ENCODE results near the gene CHM.
"Not testable (repeated sequence)": the region's sequence is repeated elsewhere in the genome, so short reads cannot be mapped to it uniquely, and the experiment has no call there.

CHM gene, protein sequence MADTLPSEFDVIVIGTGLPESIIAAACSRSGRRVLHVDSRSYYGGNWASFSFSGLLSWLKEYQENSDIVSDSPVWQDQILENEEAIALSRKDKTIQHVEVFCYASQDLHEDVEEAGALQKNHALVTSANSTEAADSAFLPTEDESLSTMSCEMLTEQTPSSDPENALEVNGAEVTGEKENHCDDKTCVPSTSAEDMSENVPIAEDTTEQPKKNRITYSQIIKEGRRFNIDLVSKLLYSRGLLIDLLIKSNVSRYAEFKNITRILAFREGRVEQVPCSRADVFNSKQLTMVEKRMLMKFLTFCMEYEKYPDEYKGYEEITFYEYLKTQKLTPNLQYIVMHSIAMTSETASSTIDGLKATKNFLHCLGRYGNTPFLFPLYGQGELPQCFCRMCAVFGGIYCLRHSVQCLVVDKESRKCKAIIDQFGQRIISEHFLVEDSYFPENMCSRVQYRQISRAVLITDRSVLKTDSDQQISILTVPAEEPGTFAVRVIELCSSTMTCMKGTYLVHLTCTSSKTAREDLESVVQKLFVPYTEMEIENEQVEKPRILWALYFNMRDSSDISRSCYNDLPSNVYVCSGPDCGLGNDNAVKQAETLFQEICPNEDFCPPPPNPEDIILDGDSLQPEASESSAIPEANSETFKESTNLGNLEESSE

DNA sequence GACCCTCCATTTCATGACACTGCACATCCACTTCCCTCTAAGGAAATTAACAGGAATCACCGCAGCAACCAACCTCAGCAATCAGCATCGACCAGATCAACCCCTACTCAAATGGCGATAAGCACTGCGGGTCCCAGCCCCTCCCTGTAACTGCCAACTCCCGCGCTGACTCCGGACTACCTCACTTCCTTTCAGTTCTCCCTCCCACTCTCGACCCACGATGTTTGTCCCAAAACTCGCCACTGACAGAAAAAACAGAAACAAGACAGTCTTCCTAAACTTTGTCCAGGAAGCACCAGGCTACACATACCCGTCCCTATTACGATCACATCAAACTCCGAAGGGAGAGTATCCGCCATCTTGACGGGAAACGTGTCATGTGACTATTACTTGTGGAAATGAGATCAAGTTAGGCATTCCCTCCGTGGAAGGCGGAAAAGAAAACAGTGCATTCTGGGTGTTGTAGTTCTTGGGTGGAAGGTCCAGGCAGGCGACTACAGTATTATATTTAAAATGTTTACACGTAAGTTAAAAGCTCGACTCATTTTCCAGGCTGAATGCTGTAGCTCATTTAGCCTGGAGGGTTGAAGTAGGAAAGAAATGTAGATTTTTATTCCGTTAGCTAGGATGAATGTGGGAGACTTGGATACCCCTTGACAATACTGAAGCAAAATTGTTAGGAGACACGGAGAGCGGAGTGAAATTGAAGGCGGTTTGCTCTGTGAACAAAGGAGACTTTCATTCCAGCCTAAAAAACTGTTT, at the start of gene CHM:
Gene CHM (minus strand): TSS at position 385 of the 762 bp plus-strand sequence. CDS start 26 bp downstream, at position 359.
- DNase-seq (peak; percentile 43), ATAC-seq (peak; percentile 95)

DNA sequence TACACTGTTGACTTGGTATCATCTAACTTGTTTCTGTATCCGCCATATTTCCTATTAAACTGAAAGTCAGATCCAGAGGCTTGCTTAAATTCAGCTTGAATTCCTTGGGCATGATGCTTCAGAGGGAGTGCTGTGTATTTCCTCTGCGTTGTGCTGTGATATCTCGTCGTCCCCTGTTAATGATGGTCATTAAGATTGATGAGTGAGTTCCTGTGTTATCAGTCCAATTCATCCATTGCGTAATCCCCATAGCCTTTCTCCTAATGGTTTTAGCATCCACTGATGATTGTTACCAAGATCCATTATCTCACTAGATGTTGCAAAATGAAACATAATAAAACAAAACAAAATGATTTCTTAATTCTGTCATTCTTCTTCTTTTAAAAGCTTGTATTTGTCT, 31.3 kb upstream of the CHM start:
- no peak for ATAC-seq
- no peak for DNase-seq

DNA sequence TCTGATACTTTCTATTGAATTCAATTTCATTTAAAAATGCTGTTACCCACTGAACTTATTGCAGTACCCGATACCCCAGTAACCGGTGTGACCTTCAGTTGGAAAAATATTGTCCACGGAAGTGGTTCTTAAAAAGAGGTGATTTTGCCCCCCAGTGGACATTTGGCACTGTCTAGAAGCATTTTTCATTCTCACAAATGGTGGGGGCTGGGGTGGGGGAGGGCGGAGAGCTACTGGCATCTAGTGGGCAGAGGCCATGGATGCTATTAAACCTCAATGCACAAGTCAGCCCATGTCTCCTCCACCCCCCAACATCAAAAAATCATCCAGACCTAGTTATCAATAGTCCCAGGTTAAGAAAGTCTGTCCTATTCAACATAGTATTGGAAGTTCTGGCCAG, 19.6 kb upstream of the CHM start:
- ATAC-seq: no peak

DNA sequence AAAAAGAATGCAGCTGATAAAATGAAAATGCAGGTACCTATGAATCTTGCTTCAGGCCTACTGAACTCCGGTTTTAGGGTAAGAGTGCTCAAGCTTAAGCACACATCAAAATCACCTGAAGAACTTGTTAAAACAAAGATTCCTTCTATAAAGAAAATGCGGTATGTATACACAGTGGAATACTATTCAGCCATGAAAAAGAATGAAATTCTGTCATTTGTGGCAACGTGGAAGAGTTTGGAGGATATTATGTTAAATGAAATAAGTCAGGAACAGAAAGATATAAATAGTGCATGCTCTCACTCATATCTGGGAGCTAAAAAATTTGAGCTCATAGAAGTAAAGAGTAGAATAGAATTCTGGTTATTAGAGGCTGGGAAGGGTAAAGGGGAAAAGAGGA, 14.0 kb upstream of the CHM start:
- no peak for DNase-seq
- ATAC-seq: no peak

More for the DNA sequence above, 19.6 kb upstream of the CHM start:
- DNase-seq: no peak

DNA sequence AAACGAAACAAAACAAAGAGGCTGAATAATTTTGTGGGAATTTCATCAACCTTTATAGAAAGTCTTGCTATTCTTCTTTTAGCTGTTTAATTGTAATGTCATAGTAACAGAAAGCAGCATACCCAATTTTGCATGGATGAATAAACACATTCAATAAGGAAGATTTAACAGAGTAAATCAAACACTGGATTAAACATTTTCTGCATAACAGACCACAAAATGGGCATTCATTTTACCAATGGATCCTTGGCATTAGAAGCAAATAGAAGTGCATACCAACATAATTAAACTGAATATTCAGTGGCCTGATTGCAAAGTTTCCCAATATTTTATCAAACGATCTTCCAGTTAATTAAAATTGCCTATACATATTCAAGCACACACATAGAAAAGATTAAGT, 4.4 kb upstream of the CHM start:
- ATAC-seq (no peak), DNase-seq (no peak)

DNA sequence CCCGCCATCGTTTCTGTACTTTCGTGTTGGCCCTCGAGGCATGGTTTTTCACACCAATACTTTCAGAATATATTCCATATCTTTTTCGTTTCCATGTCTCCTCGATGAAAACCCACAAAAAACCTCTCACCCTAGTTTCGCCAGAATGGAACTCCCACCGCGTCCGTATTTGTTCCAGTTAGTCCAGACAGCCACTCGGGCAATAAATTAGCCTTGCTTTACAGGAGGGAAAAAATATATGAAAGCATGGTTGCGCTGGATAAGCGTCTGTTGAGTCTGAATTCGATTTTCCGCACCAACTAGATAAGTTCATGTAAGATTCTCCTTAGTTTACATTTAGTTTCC, 550 bp upstream of the CHM start:
- ATAC-seq: no peak
- DNase-seq: no peak

DNA sequence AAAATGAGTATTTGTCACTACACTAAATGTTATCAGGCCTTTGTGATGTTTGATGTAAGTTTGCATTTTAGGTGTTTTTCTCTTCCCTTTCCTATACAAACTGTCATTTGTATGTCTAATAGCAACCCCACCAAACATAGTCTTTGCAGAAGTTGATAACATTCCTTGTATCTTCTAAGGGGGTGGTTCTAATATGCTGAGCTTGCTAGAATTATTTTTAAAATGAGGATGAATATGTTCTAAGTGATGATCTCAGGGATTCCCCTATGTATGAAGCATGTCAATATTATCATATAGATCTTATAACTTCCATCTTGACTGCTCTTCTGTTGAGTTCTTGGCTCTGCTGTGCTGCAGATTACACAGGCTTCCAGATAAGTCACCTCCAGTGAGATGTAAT, 3.1 kb downstream of the CHM start:
- DNase-seq: no peak
- no peak for ATAC-seq

DNA sequence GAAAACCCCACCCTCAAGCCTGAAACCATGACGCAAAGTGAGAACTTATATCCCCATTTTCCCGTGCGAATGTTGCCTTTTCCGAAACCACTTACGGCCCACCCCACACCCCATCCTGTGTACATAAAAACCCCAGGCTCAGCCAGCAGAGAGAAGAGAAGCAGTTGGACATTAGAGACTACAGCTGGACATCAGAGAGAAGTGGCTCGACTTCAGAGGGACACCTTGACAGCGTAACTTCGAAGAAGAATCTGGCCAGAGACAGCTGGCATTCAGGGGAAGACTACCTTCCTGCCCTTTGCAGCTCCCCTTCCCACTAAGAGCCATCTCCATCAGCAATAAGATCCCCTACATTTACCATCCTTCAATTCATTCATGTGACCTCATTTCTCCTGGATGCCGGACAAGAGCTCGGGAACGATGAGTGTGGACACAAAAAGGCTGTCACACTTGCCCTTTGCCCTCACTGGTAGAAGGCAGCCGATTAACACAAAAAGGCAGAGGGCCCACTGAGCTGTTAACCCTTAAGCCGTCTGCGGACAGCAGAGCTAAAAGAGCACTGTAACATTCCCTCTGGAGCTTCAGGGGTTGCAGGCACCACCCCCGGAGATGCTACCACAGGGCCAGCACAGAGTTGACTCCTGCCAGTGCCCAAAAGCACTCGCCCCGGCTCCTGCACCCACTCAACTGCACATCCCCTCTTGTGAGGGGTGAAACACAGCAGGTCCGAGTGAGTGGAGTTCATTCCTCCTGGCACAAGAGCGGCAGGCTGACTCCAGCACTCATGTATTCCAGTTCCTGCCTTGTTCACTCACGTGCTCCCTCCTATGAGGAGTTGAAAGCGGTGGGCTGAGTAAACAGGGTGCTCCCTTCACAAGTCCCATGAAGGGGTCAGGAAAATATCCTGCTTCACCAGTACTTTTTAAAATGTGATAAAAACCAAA, 7.5 kb downstream of the CHM start:
- no peak for DNase-seq
- ATAC-seq: no peak

DNA sequence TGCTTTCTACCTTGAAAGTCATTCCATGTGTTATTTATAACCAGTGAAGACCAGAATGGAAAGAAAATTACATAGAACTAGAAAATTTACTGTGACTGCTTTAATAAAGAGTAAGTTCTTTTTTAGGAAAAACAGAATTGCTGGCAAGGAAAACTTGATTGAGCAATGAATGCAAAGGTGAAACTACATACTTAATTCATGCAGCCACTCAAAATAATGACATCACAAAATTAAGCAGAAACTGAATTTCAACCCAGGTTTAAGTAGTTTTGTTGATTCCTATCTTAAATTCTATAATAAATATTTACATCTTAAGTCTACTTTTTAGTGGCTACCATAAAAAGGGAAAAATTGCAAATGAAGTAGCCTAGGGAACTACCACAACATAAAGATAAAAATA, 14.0 kb downstream of the CHM start:
- no peak for ATAC-seq

DNA sequence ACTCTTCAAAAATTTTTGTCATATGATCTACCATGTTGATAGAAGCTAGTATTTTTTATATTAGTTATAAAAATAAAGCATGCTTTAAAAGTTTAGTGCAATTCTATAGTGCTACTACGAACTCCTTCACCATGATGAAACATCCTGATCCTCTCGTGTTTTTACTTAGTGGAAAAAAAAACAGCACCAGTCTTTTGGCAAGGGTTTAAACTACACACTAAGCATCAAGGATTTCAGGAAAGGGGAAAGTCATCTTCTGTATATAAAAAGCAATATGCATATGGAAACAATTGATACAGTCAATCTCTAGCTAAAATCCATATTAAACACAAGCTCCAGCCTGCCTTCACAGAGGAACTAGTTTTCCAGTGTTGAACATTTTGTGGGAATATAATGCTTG, 18.7 kb downstream of the CHM start:
- ATAC-seq: no peak
- DNase-seq: no peak

More for the DNA sequence above, 14.0 kb downstream of the CHM start:
- DNase-seq: no peak

DNA sequence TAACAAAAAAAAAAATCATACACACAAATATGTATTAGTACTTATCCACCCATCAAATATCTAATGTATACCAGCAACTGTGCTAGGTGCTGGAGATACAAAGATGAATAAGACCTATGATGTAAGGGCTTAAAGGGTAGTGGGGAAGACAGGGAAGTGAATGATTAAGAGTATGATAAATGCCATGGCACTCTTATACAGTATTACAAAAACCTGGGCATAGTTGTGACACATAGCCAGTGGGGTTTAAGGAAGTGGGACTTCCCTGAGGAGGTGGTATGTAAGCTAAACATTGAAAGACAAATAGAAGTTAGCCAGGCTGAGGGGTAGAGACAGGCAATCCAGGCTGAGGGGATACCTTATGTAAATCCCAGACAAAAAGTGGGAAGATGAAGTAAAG, 23.5 kb downstream of the CHM start:
- no peak for ATAC-seq
- DNase-seq: no peak

DNA sequence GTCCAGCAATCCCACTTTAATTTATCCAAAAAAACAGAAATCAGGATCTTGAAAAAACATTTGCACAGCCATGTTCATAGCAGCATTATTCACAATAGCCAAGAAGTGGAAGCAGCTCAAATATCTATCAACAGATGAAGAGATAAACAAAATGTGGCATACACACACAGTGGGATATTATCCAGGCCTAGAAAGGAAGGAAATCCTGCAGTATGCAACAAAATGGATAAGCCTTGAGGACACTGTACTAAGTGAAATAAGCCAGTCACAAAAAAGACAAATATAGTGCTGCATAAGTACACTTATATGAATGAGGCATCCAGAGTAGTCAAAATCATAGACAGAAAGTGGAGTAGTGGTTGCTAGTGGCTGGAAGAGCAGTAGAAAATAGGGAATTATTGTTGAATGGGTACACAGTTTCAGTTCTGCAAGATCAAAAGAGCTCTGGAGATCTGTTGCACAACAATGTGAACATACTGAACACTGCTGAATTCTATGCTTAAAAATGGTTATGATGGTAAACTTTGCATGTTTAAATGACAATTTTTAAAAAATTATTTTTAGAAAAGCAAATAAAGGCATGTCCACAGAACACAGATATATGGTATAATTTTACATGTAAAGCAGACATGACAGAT, 25.6 kb downstream of the CHM start:
- DNase-seq (no peak), ATAC-seq (no peak)

DNA sequence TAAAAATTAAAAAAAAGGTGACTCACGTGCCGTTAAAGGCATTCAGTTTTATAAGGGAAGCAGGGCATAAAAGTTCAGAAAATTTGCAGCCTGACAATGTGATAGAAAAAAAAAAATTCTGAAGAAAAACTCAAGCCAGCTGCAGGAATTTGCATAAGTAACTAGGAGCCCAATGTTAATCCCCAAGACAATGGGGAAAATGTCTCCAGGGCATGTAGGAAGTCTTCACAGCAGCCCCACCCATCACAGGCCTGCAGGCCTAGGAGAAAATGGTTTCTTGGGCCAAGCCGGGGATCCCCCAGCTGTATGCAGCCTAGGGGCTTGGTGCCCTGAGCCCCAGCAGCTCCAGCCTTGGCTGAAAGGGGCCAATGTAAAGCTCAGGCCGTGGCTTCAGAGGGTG, 31.2 kb downstream of the CHM start:
- ATAC-seq: no peak
- no peak for DNase-seq

DNA sequence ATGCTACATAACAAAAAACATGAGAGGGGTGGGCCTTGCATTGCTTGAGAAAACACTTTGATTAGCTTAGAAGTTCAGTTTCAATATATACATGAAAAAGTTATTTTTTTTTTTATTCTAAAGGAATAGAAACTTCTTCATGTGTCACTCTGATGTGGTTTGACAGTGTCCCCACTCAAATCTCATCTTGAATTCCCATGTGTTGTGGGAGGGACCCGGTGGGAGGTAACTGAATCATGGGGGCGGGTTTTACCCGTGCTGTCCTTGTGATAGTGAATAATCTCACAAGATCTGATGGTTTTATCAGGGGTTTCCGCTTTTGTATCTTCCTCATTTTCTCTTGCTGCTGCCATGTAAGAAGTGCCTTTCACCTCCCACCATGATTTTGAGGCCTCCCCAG, 32.4 kb downstream of the CHM start:
- not testable (repeated sequence) for DNase-seq, ATAC-seq

DNA sequence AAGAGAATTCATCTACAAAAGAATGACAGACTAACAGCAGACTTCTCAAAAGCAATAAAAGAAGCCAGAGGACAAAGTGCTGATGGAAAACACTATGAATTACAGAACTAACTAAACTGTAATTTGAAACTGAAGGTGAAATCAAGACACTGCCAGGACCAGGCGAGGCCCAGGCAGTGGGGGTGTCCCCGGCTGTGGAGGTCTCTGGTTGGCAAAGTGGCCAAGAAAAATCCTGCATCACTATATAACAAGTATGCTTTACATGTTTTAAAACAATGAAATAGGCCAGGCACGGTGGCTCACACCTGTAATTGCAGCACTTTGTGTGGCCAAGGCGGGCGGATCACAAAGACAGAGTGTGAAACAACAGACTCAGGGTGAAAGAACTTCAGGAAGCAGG, 32.9 kb downstream of the CHM start:
- ATAC-seq (no peak), DNase-seq (peak; percentile 3)

DNA sequence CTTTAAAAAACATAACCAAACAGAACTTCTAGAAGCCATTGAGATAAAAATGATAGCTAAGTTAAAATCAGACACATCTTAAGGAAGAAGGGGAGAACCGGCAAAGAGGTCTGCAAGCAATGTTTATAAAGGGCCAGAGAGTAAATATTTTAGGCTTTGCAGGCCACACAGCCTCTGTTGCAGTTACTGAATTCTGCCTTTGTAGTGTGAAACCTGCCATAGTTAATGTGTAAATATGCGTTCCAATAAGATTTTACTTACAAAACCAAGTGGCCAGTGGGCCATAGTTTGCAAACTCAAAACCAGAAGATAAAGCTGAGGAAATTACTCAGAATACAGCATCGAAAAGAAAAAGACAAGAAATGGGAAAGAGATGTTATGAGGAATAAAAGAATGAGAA, 33.6 kb downstream of the CHM start:
- no peak for ATAC-seq
- DNase-seq: no peak

DNA sequence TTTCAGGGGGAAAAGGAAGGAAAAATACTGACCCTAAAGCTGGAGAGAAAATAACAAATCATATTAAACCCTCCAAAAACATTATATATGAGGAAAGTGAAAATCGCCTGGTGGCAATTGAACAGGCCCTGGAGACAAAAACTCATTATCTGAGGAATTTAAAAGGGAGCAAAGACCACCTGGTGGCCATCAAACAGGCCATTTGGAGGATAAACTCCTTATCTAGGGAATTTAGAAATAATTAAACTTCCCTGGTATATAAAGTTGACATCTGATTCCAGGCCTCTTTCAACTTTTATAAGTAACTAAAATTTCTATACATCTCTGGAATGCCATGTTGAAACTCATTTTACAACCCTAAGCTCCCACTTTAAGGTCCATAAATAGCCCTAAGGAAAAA, 35.2 kb downstream of the CHM start:
- ATAC-seq: no peak
- no peak for DNase-seq

DNA sequence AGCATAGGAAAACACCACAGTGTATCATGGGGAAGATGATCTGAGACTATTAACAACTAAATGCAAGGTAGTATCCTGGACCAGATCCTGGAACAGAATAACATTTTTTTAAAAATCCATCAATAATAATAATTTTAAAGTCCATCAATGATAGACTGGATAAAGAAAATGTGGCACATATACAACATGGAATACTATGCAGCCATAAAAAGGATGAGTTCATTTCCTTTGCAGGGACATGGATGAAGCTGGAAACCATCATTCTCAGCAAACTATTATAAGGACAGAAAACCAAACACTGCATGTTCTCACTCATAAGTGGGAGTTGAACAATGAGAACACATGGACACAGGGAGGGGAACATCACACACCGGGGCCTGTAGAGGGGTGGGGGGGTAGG, 37.6 kb downstream of the CHM start:
- DNase-seq, ATAC-seq: not testable (repeated sequence)

DNA sequence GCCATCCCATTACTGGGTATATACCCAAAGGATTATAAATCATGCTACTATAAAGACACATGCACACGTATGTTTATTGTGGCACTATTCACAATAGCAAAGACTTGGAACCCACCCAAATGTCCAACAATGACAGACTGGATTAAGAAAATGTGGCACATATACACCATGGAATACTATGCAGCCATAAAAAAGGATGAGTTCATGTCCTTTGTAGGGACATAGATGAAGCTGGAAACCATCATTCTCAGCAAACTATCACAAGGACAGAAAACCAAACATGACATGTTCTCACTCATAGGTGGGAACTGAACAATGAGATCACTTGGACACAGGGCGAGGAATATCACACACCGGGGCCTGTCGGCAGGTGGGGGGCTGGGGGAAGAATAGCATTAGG, 39.5 kb downstream of the CHM start:
- DNase-seq, ATAC-seq: not testable (repeated sequence)

DNA sequence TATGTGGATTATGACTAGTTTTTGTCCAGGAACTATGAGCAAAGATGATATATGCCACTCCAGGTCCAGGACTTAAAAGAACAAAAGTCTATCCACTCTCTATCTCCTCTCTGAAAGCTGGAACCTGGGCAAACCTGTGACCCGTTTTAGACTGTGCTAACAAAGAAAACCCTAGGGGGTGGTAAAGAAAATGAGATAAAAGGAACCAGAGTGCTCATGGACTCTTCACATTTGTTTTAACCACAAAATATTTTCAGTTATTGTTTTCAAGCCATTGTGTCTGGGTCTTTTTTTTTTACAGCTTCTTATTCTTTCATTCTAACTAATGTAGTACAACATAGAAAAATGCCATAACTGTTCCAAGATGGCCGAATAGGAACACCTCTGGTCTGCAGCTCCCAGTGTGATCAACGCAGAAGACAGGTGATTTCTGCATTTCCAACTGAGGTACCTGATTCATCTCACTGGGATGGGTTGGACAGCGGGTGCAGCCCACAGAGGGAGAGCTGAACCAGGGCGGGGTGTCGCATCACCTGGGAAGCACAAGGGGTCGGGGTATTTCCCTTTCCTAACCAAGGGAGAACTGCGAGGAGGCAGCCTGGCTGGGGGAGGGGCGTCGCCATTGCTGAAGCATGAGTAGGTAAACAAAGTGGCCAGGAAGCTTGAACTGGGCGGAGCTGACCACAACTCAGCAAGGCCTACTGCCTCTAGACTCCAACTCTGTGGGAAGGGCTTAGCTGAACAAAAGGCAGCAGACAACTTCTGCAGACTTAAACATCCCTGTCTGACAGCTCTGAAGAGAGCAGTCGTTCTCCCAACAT, 45.1 kb downstream of the CHM start:
- DNase-seq (no peak), ATAC-seq (no peak)

DNA sequence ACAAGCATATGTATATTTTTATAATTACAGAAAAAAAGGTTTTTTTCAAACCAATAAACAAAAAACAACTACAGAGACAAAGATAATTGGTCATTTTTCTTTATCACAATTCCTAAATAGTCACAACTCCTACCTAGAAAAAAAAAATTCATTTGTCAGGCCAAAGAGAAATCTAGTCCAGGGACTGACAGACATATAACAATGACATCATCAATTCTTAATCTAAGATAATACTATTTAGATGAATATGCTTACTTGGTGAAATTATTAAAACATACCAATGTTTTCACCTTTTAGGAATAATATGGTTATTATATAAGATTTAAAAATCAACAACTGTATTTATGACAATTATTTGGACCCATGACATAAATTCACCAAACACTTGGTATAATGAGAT, 48.4 kb downstream of the CHM start:
- ATAC-seq: no peak
- no peak for DNase-seq

Data from stimulated activated naive CD8-positive, alpha-beta T cell treated with anti-CD3 and anti-CD28 coated beads, Interleukin-15, Interleukin-2, amounts not matched to agents 100 U/mL and 50 U/mL, for 24 hours (primary cell).